Mucosa of descending colon (tissue), 3 donors: ENCODE data around the gene CUL1. TPM values are rescaled to one million over a fixed set of nuclear protein-coding genes. Genes with fewer than 3 reads are reported as not detected.

Experiments used
- ATAC-seq: fragments of 200-7000 bp; cut with Tn5 transposase; one replicate; pipeline ENCODE4 v1.9.1; 2020; ENCODE audit warnings: mild to moderate bottlenecking, moderate library complexity
- DNase-seq, 3 donors: peaks; one replicate each; pipeline ENCODE4 v3.0.0-alpha.2; 2020
- H3K36me3 ChIP-seq: fragments of 200-600 bp; one replicate; pipeline ENCODE4 v1.8.0; 2021; ENCODE audit warnings: low read depth, mild to moderate bottlenecking
- H3K4me1 ChIP-seq: fragments of 200-600 bp; one replicate; pipeline ENCODE4 v1.8.0; 2021; ENCODE audit warnings: low read depth, mild to moderate bottlenecking
- H3K4me3 ChIP-seq: fragments of 200-600 bp; one replicate; pipeline ENCODE4 v1.8.0; 2021; ENCODE audit warnings: mild to moderate bottlenecking
- H3K9me3 ChIP-seq: fragments of 200-600 bp; one replicate; pipeline ENCODE4 v1.8.0; 2021; ENCODE audit warnings: mild to moderate bottlenecking
- intact Hi-C, 2 donors: fragments of 100-400 bp; cut with DNase I in 1 of 2; cut with micrococcal nuclease in 1 of 2; formaldehyde crosslinking; loops; one replicate each; pipeline versions ENCODE4 v1.11.0 to v1.11.1; 2022; cut with DNase I, micrococcal nuclease
- total RNA-seq, 3 donors: library from RNA; stranded (reverse); fragmentation: NEBNext Ultra II Directional in 2 of 3; extraction: Animal tissue kit (Norgen Biotek cat#: 25700) in 2 of 3; gene quantifications; one replicate each; pipeline versions ENCODE4 v1.2.1 to v1.2.4, GENCODE V29; 2021 to 2023
- TF ChIP-seq, protein P1 (sequence below): fragments of 200-600 bp; IDR thresholded peaks from one replicate; pipeline ENCODE4 v1.8.0; 2022; ENCODE audit warnings: antibody characterized with exemption, mild to moderate bottlenecking
- donor health status: DM: no; HTN: no; CAD: no; lungs with moderate emphysema.
- donor health status: DM: no; HTN: no; CAD: no.
- donor health status: DM: no; HTN: yes; CAD: no.

Gene CUL1
- total RNA-seq, 3 donors from 2014 or later, result 28.7 to 58.1 (median 33.3) TPM

DNA sequence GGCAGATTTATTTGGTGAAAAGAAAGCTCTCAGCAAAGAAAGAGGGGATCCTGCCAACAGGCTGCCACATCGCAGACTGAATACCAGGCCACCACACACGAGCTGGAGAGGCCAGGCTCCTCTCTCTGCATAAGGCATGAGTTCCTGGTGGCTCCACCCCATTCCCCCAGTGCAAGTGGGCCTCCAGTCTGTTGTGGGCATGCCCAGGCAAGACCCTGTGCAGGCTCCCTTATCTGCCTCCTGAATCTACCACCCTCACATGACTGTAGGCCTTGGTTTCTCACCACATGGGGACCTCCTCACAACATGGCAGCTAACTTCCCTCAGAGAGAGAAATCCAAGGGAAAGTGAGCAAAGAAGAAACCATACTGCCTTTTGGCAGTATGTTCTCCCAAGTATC lies 26.7 kb upstream of the CUL1 start:
- Histone ChIP-seq H3K4me3 (no peak overlapping the region), H3K4me1 (no peaks in the 10 kb centered on the region), H3K36me3 (no peaks in the 10 kb centered on the region), H3K9me3 (no peaks in the 10 kb centered on the region)
- intact Hi-C loops, result no loop called here
- ATAC-seq, result no peak
- DNase-seq, result no peak
- TF ChIP-seq, protein P1, sequence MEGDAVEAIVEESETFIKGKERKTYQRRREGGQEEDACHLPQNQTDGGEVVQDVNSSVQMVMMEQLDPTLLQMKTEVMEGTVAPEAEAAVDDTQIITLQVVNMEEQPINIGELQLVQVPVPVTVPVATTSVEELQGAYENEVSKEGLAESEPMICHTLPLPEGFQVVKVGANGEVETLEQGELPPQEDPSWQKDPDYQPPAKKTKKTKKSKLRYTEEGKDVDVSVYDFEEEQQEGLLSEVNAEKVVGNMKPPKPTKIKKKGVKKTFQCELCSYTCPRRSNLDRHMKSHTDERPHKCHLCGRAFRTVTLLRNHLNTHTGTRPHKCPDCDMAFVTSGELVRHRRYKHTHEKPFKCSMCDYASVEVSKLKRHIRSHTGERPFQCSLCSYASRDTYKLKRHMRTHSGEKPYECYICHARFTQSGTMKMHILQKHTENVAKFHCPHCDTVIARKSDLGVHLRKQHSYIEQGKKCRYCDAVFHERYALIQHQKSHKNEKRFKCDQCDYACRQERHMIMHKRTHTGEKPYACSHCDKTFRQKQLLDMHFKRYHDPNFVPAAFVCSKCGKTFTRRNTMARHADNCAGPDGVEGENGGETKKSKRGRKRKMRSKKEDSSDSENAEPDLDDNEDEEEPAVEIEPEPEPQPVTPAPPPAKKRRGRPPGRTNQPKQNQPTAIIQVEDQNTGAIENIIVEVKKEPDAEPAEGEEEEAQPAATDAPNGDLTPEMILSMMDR, result no peak

DNA sequence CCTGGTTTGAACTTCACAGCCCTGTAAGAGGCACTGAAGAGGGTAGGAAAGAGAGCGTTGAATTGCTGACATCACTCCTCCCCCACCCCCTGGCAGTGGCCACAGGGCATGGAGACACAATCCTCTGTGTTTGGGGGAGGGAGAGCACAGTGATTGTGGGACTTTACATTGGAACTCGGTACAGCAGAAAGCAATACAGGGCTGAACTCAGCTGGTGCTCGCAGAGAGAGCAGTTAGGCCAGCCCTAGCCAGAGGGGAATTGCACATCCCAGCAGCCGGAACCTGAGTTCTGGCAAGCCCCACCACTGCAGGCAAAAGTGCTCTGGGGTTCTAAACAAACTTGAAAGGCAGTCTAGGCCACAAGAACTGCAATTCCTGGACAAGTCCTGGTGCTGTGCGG lies 24.0 kb upstream of the CUL1 start:
- intact Hi-C loops, result no loop called here

DNA sequence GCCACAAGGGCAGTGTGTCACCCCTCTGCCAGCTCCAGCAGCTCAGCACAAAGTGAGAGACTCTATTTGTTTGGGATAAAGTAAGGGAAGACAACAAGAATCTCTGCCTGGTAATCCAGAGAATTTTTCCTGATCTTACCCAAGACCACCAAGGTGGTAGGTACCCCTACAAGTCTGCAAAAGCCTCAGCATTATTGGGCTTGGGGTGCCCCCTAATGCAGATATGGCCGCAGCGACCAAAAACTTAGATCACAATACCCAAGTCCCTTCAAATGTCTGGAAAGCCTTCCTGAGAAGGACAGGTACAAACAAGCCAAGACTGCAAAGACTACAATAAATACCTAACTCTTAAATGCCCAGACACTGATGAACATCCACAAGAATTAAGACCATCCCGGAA lies 22.4 kb upstream of the CUL1 start:
- H3K4me1 ChIP-seq, result no peaks in the 10 kb centered on the region
- ATAC-seq (no peak), DNase-seq (no peak)
- no peaks in the 10 kb centered on the region for H3K36me3 ChIP-seq
- TF ChIP-seq, protein P1, result no peak
- H3K9me3 ChIP-seq, result no peaks in the 10 kb centered on the region
- H3K4me3 ChIP-seq, result no peak overlapping the region
- intact Hi-C loops, result no loop called here

More for the DNA sequence above, 24.0 kb upstream of the CUL1 start:
- TF ChIP-seq, protein P1, result no peak
- DNase-seq (no peak), ATAC-seq (no peak)
- Histone ChIP-seq H3K36me3 (no peaks in the 10 kb centered on the region), H3K9me3 (no peaks in the 10 kb centered on the region), H3K4me1 (no peaks in the 10 kb centered on the region), H3K4me3 (no peak overlapping the region)

DNA sequence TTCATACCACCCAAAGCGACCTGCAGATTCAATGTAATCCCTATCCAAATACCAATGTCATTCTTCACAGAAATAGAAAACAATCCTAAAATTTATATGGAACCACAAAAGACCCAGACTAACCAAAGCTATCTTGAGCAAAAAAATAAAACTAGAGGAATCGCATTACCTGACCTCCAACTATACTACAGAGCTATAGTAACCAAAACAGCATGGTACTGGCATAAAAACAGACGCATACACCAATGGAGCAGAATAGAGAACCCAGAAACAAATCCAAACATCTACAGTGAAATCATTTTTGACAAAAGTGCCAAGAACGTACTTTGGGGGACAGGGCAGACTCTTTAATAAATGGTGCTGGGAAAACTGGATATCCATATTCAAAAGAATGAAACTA lies 16.9 kb upstream of the CUL1 start:
- DNase-seq (no peak), ATAC-seq (no peak)
- H3K36me3 ChIP-seq, result no peaks in the 10 kb centered on the region
- intact Hi-C loops, result no loop called here
- TF ChIP-seq, protein P1, result no peak
- no peaks in the 10 kb centered on the region for H3K9me3 ChIP-seq
- no peaks in the 10 kb centered on the region for H3K4me1 ChIP-seq
- no peak overlapping the region for H3K4me3 ChIP-seq

DNA sequence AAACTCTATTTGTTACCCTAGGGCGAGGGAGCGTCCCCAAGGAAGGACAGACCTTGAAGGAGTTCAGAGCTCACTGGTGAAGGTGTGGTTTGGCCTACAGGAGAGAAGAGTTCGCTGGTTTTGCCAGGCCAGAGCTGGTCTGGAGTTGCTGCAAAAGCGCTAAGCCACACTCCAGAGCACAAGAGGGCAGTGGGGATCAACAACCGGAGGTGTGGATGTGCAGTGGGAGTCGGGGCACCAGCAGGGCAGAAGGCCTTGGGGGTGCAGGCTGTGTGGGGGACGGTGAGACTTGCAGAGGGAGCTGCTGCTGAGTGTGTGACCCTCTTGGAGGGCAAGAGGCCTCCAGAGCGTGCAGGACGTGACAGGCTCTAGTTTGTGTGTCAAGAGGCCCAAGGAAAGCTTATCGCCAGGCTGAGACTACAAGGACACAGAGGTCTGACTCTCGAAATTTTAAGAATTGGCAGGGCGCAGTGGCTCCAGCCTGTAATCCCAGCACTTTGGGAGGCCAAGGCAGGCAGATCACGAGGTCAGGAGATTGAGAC lies 14.3 kb upstream of the CUL1 start:
- DNase-seq, result no peak
- no peak overlapping the region for H3K4me3 ChIP-seq

More for the DNA sequence above, 14.3 kb upstream of the CUL1 start:
- intact Hi-C loops, result no loop called here
- no peaks in the 10 kb centered on the region for H3K36me3 ChIP-seq
- no peak for ATAC-seq
- TF ChIP-seq, protein P1, result no peak
- no peaks in the 10 kb centered on the region for H3K4me1 ChIP-seq
- no peaks in the 10 kb centered on the region for H3K9me3 ChIP-seq
